Astrocyte of the hippocampus (primary cell): ENCODE results near the gene GAB4.
"Not testable (repeated sequence)": the region's sequence is repeated elsewhere in the genome, so short reads cannot be mapped to it uniquely, and the experiment has no call there.

Experiments
- DNase-seq: peaks from one replicate; pipeline ENCODE4 v3.0.0; 2011; ENCODE audit warnings: low read depth, low spot score

GAB4 gene, protein sequence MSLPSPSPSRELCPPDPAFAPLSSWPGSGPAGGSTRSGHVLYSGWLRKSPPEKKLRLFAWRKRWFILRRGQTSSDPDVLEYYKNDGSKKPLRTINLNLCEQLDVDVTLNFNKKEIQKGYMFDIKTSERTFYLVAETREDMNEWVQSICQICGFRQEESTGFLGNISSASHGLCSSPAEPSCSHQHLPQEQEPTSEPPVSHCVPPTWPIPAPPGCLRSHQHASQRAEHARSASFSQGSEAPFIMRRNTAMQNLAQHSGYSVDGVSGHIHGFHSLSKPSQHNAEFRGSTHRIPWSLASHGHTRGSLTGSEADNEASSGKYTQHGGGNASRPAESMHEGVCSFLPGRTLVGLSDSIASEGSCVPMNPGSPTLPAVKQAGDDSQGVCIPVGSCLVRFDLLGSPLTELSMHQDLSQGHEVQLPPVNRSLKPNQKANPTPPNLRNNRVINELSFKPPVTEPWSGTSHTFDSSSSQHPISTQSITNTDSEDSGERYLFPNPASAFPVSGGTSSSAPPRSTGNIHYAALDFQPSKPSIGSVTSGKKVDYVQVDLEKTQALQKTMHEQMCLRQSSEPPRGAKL

DNA sequence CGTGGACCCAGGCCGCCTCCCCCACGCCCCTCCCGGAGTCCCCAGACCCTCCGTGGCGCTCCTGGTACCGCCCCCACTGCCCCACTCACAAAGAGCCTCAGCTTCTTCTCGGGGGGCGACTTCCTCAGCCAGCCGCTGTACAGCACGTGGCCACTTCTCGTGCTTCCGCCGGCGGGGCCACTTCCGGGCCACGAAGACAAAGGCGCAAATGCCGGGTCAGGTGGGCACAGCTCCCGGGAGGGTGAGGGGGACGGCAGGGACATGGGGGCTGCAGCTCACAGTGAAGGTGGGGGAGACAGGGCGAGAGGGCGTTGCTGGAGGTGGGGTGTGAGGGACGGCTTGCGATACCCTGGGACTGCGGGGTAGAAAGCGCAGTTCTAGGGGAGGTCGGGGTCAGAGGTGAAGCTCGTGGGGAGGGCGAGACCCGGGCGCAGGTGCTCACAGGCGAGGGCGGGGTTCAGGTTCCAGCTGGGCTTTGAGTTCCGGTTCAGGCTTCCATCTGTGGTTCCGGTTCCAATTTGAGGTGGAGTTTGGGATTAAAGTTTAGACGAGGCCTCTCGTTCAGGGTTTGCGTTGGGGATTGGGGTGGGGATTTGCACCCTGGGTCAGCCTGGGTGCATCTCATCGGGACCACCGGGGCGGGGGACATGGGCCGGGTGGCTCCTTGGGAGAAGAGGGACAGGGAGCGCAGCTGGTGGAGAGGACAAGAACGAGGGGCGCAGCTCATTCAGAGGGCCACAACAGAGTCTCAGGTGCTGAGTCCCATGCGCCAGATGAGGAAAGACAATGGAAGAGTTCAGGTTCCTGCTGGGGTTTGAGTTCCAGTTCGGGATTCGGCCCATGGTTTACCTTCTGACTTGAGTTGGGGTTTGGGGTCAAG lies at the start of gene GAB4:
TSS of gene GAB4 (minus strand) at position 371 of the 880 bp plus-strand sequence. CDS start at position 263, 108 bp downstream.
- no peak for DNase-seq

DNA sequence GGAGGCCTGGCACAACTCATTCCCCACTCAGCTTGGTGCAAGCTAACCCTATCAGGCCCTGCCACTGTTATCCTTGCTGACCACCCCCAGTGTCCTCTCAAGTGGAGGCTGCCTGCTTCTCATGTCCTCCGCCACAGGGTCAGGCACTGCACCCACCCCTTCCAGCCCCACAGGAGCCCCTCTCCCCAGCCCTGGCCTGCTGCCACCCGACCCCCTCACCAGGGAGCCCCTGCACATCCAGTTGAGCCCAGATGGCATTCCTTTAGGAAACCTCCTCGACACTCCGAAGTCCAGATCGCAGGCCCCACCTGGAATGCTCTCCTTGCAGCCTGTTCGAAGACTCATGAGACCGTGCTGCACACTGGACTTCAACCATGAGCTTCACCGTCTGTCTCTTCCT lies 48.8 kb upstream of the GAB4 start:
- no peak for DNase-seq

DNA sequence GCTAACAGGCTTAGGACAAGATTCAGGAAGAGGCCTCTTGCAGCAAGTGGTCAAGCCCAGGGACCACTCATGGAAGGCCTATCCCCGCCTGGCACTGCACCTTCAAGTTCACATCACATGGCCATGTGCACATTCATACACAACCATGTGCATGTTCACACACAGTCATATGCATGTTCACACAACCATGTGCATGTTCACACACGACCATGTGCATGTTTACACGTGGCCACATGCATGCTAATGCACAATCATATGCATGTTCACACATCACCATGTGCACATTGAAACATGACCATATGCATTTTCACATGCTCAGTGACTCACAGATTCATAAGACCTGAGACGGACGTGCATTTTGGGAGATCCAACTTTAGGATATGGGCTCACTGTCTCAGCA lies 48.0 kb upstream of the GAB4 start:
- DNase-seq, result no peak

DNA sequence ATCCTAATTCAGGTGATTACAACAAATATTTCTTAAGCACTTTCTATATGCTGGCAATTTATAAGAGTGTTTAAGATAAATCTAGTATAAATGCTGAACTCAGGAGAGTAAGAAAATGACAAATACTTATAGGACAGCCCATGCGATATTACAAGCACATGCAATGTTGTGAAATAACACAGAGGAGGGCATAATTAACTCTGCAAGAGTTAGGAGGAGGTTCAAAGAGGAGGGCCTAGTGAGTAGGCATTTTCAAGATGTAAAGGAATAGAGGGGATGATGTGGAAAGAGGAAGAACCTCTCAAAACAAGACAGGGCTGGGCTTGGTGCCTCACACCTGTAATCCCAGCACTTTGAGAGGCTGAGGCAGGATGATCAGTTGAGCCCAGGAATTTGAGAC lies 39.6 kb upstream of the GAB4 start:
- DNase-seq, result no peak

DNA sequence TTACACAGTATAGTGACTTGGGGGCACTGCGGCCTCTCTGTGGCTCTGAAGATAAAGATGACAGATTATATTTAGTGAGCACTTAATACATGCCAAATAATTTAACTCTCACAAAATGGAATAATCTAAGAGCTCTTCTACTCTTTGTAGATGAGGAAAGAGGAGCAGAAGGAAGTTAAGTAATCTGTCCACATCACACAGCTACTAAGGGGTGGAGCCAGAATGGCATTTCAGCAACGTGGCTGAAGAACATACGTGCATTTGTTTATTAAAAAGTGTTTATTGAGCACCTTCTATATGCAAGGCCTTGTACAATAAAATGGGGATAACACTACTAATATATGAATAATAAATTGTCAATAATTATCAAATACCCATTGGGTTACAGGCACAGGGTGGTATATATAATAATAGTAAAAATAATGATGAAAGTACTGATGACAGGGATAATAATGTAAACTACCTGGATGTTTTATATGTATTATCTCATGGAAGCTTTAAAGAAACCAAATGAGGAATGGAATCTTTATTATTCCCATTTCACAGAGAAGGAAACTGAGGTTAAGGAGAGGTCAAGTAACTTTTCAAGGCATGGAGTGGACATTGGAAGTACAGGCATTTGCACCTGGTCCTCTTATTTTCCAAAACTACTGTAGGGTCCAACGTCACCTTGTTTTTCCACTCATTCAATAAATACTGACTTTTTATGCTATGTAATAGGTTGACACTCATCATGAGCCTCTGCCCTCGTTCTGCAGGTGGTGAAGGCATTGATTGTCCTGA lies 38.7 kb upstream of the GAB4 start:
- no peak for DNase-seq

DNA sequence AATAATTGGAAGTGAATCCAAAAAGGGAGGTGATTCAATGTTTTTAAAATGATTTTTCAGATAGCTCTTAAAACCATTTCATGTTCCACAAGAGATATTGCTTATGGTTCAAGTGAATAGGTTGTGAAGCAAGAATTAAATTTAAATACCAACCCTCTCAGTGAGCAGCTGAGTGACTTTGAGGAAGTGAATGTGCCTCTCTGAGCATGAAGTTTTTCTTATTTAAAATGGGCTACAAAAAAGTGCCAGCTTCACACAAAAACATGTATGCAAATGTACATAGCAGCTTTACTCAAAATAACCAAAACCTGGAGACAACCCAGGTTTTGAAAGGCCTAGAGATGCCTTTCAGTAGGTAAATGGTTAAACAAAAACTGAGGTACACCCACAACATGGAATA lies 35.5 kb upstream of the GAB4 start:
- DNase-seq, result no peak

DNA sequence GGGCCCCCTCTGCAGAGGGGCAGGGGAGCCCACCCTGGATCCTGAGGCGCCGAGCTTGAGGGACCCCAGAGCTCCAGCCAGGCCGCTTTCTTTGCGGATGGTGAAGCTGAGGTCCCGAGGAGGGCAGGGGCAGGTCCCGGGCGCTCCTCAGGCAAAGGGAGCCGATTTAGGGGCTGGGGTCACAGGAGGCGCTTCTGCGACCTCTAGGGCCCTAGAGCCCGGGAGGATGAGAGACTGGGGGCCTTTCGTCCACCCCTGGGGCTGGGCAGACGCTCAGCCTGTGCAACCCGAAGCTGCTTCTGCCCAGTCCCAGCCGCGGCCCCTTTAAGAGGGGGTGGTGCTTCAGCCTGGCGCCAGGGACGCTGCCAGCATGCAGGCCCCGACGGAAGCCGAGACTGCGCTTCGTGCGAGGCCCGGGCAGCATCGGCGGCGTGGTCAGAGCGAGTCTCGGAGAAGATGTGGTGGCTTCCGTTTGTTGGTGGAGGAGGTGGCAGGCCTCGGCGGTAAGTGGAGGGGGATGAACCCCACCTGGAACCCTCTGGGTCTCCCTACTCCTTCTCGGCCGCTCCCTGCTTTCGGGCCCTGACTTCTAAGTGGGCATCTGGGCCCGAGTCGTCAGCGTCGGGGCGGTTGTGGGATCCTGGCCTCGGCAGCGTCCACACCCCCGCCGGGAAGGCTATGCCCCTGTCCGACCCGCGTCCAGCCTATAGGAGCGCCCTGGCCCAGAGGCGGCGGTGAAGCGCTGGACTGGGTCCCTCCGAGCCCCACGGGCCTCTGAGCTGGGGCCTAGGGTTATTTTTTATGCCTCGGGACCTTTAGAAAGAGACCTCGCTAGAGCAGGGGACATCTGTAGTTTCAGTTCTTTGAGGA lies 29.1 kb upstream of the GAB4 start:
- DNase-seq, result not testable (repeated sequence)

DNA sequence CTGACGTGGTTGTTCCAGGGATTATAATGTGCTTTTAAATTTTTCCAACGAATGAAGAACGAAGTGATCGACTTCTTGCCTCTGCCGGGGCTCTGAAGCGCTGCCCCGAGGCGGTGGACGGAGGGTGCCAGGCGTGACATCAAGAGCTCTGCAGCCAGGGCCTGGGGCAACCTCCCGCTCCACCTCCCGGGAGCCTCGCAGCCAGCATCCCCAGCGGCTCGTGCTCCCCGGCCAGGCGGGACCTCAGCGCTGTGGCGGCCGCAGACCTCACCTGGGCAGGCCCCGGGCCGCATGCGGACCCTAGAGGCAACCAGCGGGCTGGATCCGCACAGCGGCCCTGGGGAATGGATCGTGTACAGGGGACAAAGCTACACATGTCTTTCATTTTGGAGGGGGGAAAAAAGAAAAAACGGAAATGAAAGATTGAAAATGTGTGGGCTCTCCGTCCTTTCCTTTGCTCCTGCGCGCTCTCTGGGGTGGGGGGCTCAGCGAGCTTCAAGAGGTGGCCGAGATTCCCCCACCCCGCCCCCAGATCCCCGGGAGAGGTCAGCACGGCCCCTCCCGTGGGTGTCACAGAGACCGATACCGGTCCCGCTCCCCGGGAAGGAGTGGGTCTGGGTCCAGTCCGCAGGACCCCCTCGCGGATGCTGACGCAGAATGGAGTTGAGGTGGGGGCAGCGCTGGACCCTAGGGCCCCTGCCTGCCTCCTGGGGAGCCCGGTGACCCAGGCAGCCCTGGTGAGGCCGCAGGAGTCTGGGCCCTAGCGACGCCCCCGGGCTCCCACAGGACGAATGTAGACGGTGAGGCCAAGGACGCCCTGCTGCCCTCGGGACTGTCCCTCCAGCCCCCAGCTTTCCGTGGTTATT lies 28.2 kb upstream of the GAB4 start:
- not testable (repeated sequence) for DNase-seq

DNA sequence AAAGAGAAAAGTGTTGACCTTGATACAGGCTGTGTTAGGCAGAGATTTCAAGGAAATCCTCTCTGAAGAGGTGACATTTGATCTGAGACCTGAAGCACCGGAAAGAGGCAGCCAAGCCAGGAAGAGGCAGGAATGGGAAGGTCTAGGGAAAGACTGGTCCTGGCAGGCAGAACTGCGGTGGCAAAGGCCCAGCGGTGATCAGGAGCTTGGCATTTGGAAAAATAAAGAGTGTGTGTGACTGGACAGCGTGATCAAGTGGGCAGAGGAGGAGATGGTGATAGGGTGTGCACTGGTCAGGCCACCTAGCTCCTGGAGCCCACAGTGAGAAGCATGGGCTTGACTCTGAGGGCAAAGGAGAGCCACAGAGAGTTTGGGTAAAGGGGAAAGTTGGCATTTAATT lies 27.2 kb upstream of the GAB4 start:
- DNase-seq, result no peak

DNA sequence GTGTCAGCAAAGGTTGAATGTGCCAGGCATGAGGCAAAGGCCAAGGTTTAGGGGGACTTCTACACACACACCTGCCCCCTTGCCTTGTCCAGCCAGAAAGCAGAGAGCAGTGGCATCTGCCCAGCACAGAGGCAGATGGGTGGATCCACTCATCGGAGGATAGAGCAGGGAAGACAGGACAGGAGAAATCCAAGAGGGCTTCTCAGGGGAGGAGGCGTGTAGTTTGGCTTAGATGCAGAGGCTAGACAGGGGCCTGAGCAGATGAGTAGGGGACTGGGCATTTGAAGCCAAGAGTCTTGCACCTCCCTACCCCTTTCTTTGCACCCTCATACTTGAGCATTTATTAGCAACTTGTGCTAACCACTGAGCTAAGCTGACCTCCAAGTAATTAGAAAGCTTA lies 26.5 kb upstream of the GAB4 start:
- DNase-seq, result not testable (repeated sequence)

DNA sequence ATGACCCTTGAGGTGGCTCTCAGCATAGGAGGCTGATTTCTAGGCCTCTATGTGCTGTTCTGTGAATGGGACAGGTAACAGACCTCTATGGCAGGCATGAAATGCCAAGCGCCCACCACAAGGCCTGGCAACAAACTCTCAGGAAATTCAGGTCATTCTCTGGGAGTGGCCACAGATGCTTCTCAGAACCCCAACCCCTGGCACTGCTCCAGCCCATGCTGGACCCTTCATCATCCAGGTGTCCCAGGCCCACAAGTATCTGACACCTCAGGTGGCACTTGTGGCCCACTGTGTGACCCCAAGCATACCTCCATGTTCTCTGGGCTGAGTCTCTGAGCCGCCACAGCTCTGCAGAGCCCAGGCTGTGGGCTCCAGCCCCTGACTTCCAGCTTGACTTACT lies 24.3 kb upstream of the GAB4 start:
- not testable (repeated sequence) for DNase-seq

DNA sequence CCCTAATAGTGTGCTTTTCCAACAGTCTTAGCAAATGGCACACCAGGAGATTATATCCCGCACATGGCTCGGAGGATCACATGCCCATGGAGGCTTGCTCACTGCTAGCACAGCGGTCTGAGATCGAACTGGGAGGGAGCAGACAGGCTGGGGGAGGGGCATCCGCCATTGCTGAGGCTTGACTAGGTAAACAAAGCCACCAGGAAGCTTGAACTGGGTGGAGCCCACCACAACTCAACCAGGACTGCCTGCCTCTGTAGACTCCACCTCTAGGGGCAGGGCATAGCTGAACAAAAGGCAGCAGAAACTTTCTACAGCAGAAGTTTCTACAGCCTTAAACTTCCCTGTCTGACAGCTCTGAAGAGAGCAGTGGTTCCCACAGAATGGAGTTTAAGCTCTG lies 16.4 kb upstream of the GAB4 start:
- DNase-seq, result not testable (repeated sequence)

DNA sequence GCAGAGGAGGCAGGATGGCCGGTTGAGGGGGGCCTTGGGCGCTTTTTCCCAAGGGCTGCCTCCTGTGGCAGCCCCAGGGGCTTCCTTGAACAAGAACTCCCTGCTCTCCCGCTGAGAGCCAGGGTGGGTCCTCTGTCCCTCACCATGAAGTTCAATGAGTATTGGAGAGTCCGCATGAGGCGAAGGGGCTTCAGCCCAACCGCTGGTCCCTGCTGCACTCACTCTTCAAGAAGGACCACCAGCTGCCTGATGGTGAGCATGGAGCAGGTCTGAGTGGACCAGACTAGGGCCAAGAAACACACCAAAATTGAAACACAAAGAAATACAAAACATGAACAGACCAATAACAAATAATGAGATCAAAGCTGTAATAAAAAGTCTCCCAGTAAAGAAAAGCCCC lies 7.5 kb upstream of the GAB4 start:
- DNase-seq, result not testable (repeated sequence)

DNA sequence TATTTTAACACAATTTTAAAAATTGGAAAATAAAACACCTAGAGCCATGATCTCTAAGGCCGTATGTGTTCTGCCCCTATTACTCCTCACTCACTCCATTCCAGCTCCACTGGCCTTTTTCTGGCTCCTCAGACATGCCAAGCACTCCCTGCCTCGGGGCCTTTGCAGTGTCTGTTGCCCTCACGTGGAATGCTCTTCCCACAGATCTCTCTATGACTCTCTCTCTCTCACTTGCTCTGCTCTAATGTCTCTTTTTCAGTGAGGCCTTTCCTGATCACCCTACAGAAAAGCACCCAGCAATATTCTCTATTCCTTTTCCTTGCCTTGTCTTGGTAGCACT lies 6.0 kb upstream of the GAB4 start:
- DNase-seq, result not testable (repeated sequence)

DNA sequence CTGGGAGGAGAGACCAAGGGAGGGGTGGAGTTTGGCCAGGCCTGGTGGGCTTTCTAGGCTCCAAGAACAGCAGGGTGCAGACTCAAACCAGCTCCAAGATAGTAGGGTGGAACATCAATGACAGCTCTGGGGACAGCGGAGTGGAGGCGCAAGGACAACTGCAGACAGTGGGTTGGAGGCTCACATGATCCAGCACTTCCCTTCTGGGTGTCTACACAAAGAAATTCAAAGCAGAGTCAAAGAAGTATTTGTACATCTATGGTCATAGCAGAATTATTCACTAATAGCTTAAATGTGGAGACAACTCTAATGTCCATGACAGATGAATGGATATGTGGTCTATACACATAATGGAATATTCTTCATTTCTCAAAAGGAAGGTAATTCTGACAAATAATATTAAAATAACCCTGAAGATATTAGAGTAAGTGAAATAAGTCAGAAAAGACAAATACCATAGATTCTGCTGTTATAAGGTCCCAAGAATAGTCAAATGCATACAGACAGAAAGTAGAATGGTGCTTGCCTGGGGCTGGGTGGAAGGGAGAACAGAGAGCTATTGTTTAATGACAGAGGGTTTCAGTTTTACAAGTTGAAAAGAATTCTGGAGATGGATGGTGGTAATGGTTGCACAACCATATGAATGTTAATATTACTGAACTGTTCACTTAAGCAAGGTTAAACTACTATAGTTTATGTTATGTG lies 5.5 kb upstream of the GAB4 start:
- DNase-seq, result no peak

DNA sequence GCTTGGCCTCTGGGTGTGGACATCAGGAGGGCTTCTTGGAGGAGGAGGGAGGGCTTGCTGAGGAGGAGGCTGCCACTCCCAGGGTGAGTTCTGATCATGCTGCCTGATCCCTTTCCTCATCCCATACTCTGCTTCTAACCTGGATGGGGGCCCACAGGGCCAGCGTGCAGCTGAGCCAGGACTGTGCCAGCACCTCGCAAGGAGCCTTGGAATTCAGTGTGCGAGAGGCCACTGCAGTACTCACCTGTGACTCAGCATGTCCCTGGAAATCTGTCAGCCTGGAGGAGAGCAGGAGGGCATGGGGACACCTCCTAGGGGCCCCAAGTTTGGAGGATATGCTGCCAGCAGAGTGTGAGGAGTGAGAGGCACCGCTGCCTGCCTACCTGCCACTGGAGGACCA lies 4.2 kb upstream of the GAB4 start:
- no peak for DNase-seq

DNA sequence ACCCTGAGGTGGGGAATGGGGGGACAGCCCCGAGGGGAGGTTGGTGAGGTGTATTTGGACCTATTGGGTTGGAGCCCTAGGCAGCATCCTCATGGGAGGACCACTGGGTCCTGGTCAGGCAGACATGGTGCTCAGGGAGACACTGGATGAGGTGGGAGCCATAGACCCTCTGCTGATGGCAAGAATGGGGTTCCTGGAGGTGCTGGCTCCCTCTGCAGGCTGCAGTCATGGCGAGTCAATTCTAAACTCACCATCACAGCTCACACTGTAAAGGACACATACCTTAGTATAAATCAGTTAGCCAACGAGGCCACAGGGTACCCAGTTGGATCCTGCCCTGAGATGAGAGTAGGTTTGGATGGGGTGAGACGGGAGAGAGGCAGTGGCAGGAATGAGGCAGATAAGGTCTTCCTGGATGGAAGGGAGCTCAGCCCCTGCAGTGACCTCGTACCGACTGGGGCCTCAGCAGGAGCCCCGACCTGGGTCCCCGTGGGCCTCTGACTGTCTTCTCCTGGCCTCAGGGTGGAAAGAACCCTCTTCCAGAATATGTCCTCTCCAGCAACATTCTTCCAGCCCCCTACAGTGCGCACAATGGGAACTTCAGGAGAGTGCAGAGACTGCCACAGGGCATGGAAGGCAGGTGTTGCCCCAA lies 1.7 kb upstream of the GAB4 start:
- no peak for DNase-seq

DNA sequence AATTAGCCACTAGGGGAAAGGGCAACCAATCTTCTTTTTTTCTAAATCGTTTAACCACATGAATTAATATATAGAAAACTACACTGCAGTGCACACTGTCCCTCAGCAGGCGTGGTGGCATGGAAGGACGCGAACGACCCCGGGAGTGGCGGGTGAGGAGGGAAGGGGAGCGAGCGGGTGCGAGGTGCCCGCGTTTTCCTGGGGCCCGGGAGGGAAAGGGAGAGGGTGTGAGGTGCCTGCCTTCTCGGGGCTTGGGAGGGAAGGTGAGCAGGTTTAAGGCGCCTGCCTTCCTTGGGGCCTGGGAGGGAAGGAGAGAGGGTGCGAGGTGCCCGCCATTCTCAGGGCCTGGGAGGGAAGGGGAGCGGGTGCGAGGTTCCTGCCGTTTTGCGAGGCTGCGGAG lies 765 bp downstream of the GAB4 start:
- no peak for DNase-seq

DNA sequence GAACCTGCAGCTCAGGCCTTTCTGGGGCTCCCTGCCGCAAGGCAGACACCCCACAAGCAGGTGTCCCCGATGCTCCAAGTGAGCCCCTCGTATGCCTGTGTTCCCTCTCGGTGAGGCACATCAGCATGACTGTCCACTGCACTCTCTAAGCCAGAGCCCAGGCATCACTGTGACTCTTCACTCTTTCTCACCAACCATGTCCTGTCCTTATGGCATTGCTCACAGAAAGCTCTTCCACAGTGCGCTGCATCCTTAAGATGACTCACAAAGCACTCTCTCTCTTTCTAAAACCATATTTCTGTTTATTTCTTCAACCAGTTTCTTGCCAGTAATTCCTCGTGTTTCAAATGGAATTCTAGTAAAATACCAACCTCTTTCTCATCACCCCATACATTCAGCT lies 18.1 kb downstream of the GAB4 start:
- DNase-seq, result no peak
